GM03348 (cell line): Measurements from ENCODE around the gene WNT3.

Source experiments
- DNase-seq: peaks from one replicate; pipeline ENCODE4 v3.0.0; 2012; ENCODE audit warnings: low spot score

WNT3 gene

GRCh38 chr17:46834846-46835245 lies 16.4 kb upstream of the WNT3 start:
- no peak for DNase-seq

- DNase-seq: no peak
Measured at GRCh38 chr17:46833840-46834208, 15.3 kb upstream of the WNT3 start.

GRCh38 chr17:46832945-46833839 lies 14.7 kb upstream of the WNT3 start:
- peak; percentile 70 for DNase-seq

GRCh38 chr17:46832331-46832821 lies 13.9 kb upstream of the WNT3 start:
- DNase-seq: no peak

- DNase-seq: no peak
Measured at GRCh38 chr17:46831573-46832330, 13.3 kb upstream of the WNT3 start.

- DNase-seq: no peak
Measured at GRCh38 chr17:46827274-46827673, 8.8 kb upstream of the WNT3 start.

GRCh38 chr17:46826116-46826515 lies 7.6 kb upstream of the WNT3 start:
- DNase-seq: no peak

- no peak for DNase-seq
Measured at GRCh38 chr17:46823657-46824056, 5.2 kb upstream of the WNT3 start.

GRCh38 chr17:46822388-46822921 lies 4.0 kb upstream of the WNT3 start:
- DNase-seq: no peak

- no peak for DNase-seq
Measured at GRCh38 chr17:46821482-46822387, 3.2 kb upstream of the WNT3 start.

- no peak for DNase-seq
Measured at GRCh38 chr17:46820592-46821450, 2.3 kb upstream of the WNT3 start.

- DNase-seq: no peak
Measured at GRCh38 chr17:46819906-46820351, 1.4 kb upstream of the WNT3 start.

GRCh38 chr17:46818929-46819859 lies 702 bp upstream of the WNT3 start:
- peak; percentile 37 for DNase-seq

- DNase-seq: no peak
Measured at GRCh38 chr17:46817901-46818209, 637 bp downstream of the WNT3 start.

- DNase-seq: no peak
Measured at GRCh38 chr17:46817151-46817900, 1.2 kb downstream of the WNT3 start.

GRCh38 chr17:46815474-46816353 lies 2.8 kb downstream of the WNT3 start:
- DNase-seq: no peak

GRCh38 chr17:46814446-46814845 lies 4.0 kb downstream of the WNT3 start:
- DNase-seq: no peak

- DNase-seq: no peak
Measured at GRCh38 chr17:46813920-46814319, 4.6 kb downstream of the WNT3 start.
